RWPE2 (cell line): ENCODE measurements around the gene ERP27.

Experiments
- ATAC-seq: fragments of 200-7000 bp; cut with Tn5 transposase; 3 replicates; pipeline ENCODE4 v1.9.1; 2021; ENCODE audit warnings: low read depth
- DNase-seq: peaks from one replicate; pipeline ENCODE4 v3.0.0-alpha.2; 2020; ENCODE audit warnings: low spot score
- H3K27ac ChIP-seq: fragments of 450-650 bp; 2 replicates; pipeline ENCODE4 v1.5.1; 2017; ENCODE audit warnings: mild to moderate bottlenecking; ENCODE audit not compliant: poor library complexity, severe bottlenecking
- H3K27me3 ChIP-seq: fragments of 250-450 bp; sonication (Bioruptor Pico); 2 replicates; pipeline ENCODE4 v1.5.1; 2021; ENCODE audit warnings: mild to moderate bottlenecking, moderate library complexity; ENCODE audit not compliant: insufficient read depth, poor library complexity, severe bottlenecking
- H3K36me3 ChIP-seq: fragments of 250-450 bp; sonication (Bioruptor Pico); 2 replicates; pipeline ENCODE4 v1.5.1; 2020; ENCODE audit warnings: low read depth, mild to moderate bottlenecking, moderate library complexity
- H3K4me1 ChIP-seq: fragments of 250-450 bp; sonication (Bioruptor Pico); 2 replicates; pipeline ENCODE4 v1.5.1; 2021; ENCODE audit warnings: mild to moderate bottlenecking, moderate library complexity; ENCODE audit not compliant: insufficient read depth, poor library complexity, severe bottlenecking
- H3K4me3 ChIP-seq: fragments of 250-450 bp; sonication (Bioruptor Pico); 2 replicates; pipeline ENCODE4 v1.5.1; 2021; ENCODE audit warnings: mild to moderate bottlenecking, moderate library complexity; ENCODE audit not compliant: severe bottlenecking
- H3K9me3 ChIP-seq: fragments of 250-450 bp; sonication (Bioruptor Pico); 2 replicates; pipeline ENCODE4 v1.5.1; 2021; ENCODE audit warnings: mild to moderate bottlenecking, moderate library complexity; ENCODE audit not compliant: severe bottlenecking
- CTCF ChIP-seq: fragments of 450-650 bp; IDR thresholded peaks from one replicate; pipeline ENCODE4 v1.5.1; 2017; ENCODE audit warnings: mild to moderate bottlenecking, moderate library complexity; ENCODE audit not compliant: poor library complexity, severe bottlenecking

The ERP27 gene

DNA sequence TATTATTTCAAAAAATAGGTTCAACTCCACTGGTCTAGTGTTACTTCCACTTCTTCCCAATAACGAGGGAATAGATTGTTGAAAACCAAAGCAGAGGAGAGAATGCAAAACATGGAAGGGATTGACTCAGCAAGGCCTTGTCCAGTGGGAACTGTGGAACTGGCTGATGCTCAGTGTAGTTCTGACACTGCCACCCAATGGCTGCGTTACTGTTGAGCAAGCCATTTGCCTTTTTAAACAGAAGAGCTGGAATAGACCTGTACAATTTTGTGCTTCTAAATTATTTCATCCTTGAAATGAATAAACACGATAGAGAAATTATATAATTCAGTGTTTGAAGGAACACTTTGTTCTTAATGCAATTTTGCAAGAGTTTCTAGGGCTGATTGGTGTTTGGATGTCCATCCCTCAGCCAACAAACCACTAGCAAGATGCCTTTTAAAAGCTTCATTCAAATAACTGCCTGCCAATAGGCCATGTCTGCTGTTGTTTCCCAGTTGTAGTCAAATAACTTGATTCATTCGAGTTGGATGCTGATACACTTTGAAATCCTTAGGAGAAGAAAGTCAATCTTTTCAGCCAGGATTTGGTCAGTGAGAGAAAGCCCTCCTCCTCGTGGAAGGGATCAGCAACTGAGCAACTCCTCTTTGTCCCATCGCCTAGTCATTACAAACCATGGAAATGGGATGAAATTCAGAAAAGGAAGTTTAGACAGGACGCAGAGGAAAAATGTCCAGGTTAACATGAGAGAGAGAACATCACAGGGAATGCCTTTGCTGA is 45.4 kb downstream of the ERP27 start:
- no peak overlapping the region for H3K4me3 ChIP-seq
- H3K27ac ChIP-seq = no peak overlapping the region
- no peaks in the 10 kb centered on the region for H3K9me3 ChIP-seq
- DNase-seq (no peak), ATAC-seq (no peak)
- H3K4me1 ChIP-seq = no peaks in the 10 kb centered on the region
- H3K36me3 ChIP-seq = no peaks in the 10 kb centered on the region
- no peak for TF ChIP-seq CTCF
- no peaks in the 10 kb centered on the region for H3K27me3 ChIP-seq

GRCh38 chr12:14890701-14891100 is 47.6 kb downstream of the ERP27 start:
- TF ChIP-seq CTCF = no peak
- Histone ChIP-seq H3K36me3 (no peaks in the 10 kb centered on the region), H3K4me1 (no peaks in the 10 kb centered on the region), H3K27me3 (no peaks in the 10 kb centered on the region), H3K9me3 (no peaks in the 10 kb centered on the region), H3K4me3 (no peak overlapping the region), H3K27ac (no peak overlapping the region)
- no peak for ATAC-seq
- no peak for DNase-seq

DNA sequence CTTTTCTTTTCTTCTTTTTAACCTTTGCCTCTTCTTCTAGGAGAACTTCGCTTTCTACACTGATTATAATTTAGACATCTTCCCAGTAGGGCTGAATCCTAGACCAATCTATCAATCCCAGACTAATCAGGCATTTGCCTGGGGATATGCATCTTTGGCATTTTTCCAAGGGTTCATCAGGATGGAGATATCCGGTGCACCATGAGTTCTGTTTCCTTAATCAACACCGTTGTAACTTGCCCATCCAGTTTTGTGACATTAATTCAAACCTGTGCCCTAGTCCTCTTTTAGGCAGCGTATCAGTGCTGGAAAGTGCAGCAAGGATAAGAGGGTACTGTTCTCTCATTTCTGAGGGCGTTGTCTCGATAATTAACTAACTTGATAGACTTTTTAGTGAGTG is 52.1 kb downstream of the ERP27 start:
- no peak for DNase-seq
- Histone ChIP-seq H3K4me1 (no peaks in the 10 kb centered on the region), H3K27ac (no peak overlapping the region), H3K27me3 (no peaks in the 10 kb centered on the region), H3K36me3 (no peaks in the 10 kb centered on the region), H3K9me3 (no peaks in the 10 kb centered on the region), H3K4me3 (no peak overlapping the region)
- TF ChIP-seq CTCF = no peak
- no peak for ATAC-seq

DNA sequence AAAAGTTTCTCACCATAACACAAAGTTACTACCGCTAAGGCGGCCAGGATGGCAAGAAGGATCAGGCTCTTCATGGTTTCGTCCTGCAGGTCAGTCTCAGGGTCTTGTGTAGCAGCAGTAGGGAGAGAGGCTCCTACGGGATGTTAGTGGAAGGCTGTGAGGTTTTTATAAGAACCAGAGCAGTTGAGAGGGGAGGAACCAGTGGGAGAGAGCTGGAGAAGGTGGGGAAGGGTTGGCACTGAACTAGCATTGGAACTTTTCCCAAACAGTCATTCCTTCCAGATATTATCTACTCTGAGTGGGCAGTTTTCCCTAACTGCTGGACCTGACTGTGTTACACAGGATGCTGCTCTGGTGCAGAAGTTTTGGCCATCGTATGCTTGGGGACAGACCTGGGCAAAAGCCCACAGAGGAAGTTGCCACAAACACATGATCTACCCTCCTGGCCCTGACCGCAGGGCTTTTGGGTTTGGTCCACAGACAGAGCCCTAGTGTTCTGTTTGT is 52.6 kb downstream of the ERP27 start, which contains the start of gene MGP:
Gene MGP, minus strand, starts transcription at position 137 of the 504 bp plus-strand sequence. Its CDS starts 63 bp downstream, at position 74.
- H3K36me3 ChIP-seq = no peaks in the 10 kb centered on the region
- no peak for ATAC-seq
- H3K4me1 ChIP-seq = no peaks in the 10 kb centered on the region
- H3K27ac ChIP-seq = no peak within 1 kb of the TSS
- H3K9me3 ChIP-seq = no peaks in the 10 kb centered on the region
- no peak for TF ChIP-seq CTCF
- no peak within 1 kb of the TSS for H3K4me3 ChIP-seq
- no peak for DNase-seq
- no peaks in the 10 kb centered on the region for H3K27me3 ChIP-seq

GRCh38 chr12:14884458-14884878 is 53.9 kb downstream of the ERP27 start:
- H3K27ac ChIP-seq = no peak overlapping the region
- no peaks in the 10 kb centered on the region for H3K36me3 ChIP-seq
- H3K4me3 ChIP-seq = no peak overlapping the region
- no peak for DNase-seq
- H3K4me1 ChIP-seq = no peaks in the 10 kb centered on the region
- no peak for TF ChIP-seq CTCF
- H3K27me3 ChIP-seq = no peaks in the 10 kb centered on the region
- H3K9me3 ChIP-seq = no peaks in the 10 kb centered on the region
- 0 out of 3 replicates have a peak, but pooled peaks have one; percentile 35 for ATAC-seq
